Lower lobe of right lung (tissue), 2 donors: ENCODE measurements around the gene HFE. TPM values are rescaled to one million over a fixed set of nuclear protein-coding genes. Genes with fewer than 3 reads are reported as not detected.

Experiments
- ATAC-seq, 2 donors: fragments of 200-7000 bp; cut with Tn5 transposase; one replicate each; pipeline ENCODE4 v1.9.1; 2020 to 2022; ENCODE audit warnings: mild to moderate bottlenecking in 2 of 2, moderate library complexity in 2 of 2
- DNase-seq: peaks from one replicate; pipeline ENCODE4 v3.0.0-alpha.2; 2020
- H3K27ac ChIP-seq: fragments of 200-600 bp; one replicate; pipeline ENCODE4 v1.8.0; 2022
- H3K27me3 ChIP-seq: fragments of 200-600 bp; one replicate; pipeline ENCODE4 v1.8.0; 2022; ENCODE audit warnings: low read depth
- H3K36me3 ChIP-seq: fragments of 200-600 bp; one replicate; pipeline ENCODE4 v1.8.0; 2022; ENCODE audit warnings: mild to moderate bottlenecking
- H3K4me1 ChIP-seq: fragments of 200-600 bp; one replicate; pipeline ENCODE4 v1.8.0; 2022
- H3K4me3 ChIP-seq: fragments of 200-600 bp; one replicate; pipeline ENCODE4 v1.8.0; 2022; ENCODE audit warnings: mild to moderate bottlenecking
- H3K9me3 ChIP-seq: fragments of 200-600 bp; one replicate; pipeline ENCODE4 v1.8.0; 2022
- intact Hi-C: fragments of 100-400 bp; cut with DNase I; formaldehyde crosslinking; loops from one replicate; pipeline ENCODE4 v1.11.0; 2022
- total RNA-seq: library from RNA; stranded (reverse); fragmentation: NEBNext Ultra II Directional; extraction: Animal tissue kit (Norgen Biotek cat#: 25700); gene quantifications from one replicate; pipeline ENCODE4 v1.2.1, GENCODE V29; 2021
- TF ChIP-seq, protein P1 (sequence below): fragments of 200-600 bp; IDR thresholded peaks from one replicate; pipeline ENCODE4 v1.8.0; 2022; ENCODE audit warnings: antibody characterized with exemption, mild to moderate bottlenecking
- donor health status: DM: no; HTN: yes; CAD: no; lungs with severe emphysema.

Gene HFE
- total RNA-seq, 1 donor from 2014 or later = 12.4 TPM

DNA sequence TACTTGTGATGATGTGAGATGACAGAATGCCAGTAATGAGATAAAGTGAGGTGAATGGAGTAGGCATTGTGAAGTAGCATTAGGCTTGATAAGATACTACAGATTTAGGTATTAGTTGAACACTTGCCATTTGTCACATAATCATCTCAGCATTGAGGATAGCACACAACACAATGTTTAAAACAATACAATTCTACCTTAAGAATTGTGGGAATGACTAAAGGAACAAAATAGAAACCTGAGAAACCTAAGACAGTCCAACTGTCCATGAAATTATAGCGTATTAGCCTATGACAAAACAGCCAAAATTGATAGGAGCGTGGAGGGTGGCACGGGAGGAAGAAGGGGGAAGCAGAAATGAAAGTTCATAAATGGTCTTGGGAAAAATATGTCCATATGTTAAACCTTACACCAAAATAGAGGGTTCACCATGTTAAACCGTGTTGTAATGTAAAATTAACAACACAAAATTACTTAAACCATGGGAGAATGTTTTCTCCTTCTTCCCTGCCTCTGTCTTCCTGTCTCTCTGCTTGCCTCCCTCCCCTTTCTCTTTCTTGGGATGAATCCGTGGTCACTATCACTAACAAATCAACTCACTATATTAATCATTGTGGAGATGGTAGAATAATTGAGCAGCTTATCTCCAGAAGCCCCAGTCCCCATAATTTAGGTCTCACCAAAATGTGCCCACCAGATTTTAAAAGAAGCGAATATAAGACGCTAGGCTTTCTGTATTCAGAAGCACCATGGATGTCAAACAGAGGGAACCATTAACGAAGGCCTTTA is 33.0 kb upstream of the HFE start:
- Histone ChIP-seq H3K27ac (peak overlapping the region; percentile 93), H3K9me3 (no peaks in the 10 kb centered on the region), H3K4me3 (peak overlapping the region; percentile 59), H3K27me3 (no peaks in the 10 kb centered on the region), H3K36me3 (no peaks in the 10 kb centered on the region), H3K4me1 (peaks cover 8% of the 10 kb centered on the region)
- intact Hi-C loops = no loop called here
- DNase-seq (no peak), ATAC-seq (no peak)
- TF ChIP-seq, protein P1, sequence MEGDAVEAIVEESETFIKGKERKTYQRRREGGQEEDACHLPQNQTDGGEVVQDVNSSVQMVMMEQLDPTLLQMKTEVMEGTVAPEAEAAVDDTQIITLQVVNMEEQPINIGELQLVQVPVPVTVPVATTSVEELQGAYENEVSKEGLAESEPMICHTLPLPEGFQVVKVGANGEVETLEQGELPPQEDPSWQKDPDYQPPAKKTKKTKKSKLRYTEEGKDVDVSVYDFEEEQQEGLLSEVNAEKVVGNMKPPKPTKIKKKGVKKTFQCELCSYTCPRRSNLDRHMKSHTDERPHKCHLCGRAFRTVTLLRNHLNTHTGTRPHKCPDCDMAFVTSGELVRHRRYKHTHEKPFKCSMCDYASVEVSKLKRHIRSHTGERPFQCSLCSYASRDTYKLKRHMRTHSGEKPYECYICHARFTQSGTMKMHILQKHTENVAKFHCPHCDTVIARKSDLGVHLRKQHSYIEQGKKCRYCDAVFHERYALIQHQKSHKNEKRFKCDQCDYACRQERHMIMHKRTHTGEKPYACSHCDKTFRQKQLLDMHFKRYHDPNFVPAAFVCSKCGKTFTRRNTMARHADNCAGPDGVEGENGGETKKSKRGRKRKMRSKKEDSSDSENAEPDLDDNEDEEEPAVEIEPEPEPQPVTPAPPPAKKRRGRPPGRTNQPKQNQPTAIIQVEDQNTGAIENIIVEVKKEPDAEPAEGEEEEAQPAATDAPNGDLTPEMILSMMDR = no peak

DNA sequence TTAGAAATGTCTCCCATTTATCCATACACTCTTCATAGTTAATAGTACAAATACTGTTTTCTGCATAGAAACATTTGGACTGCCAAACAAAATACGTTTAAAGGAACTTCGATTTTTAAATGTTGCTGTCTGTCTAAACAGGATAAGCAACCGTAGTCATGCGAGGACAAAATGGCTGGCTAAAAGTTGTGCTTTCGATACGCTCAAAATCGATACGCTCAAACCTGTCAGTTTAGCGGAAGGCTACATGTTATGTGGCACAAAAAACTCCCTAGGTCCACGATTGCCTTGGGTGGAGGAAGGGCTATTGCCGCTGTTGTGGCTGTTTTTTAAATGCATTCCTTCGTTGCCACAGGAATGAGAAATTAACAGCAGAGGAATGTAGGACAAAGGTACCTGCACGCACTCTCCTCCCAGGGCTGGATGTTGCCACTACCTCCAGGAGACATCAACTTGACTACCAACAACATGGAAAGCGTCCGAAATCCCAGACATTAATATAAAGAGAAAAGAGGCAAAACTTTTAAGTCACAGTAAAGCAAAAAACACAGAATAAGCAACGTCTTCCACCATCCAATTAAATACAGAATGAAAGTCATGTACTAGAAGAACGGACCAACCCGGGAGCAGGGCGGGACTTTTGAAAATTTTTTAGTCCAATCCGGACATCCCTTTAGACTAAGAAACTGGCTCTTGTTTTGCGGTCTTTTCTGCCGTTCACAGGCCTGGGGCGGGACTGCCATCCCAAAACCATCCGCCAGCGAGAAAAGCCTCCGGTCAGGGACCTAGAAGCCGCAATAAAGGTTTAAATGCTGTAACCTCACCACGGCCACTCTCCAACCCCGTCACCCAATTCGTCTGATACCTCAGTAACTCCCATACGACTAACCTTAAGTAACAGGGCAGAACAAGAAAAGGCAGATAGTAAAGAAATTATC is 32.2 kb upstream of the HFE start:
- Histone ChIP-seq H3K27me3 (no peaks in the 10 kb centered on the region), H3K27ac (peak overlapping the region; percentile 93), H3K4me1 (peaks cover 8% of the 10 kb centered on the region), H3K4me3 (peak overlapping the region; percentile 59), H3K36me3 (no peaks in the 10 kb centered on the region), H3K9me3 (no peaks in the 10 kb centered on the region)
- TF ChIP-seq, protein P1 = no peak
- DNase-seq (peak; percentile 86), ATAC-seq (peak; percentile 88 to 93)
- intact Hi-C loops = no loop called here

GRCh38 chr6:26055719-26056582 is 31.3 kb upstream of the HFE start:
- DNase-seq = peak; percentile 93
- TF ChIP-seq, protein P1 = no peak
- peak overlapping the region; percentile 93 for H3K27ac ChIP-seq
- peak; percentile 95 to 96 for ATAC-seq
- peak overlapping the region; percentile 59 for H3K4me3 ChIP-seq
- no peaks in the 10 kb centered on the region for H3K9me3 ChIP-seq
- H3K4me1 ChIP-seq = peaks cover 8% of the 10 kb centered on the region
- no peaks in the 10 kb centered on the region for H3K27me3 ChIP-seq
- H3K36me3 ChIP-seq = no peaks in the 10 kb centered on the region
- intact Hi-C loops = no loop called here

GRCh38 chr6:26056583-26057350 is 30.5 kb upstream of the HFE start:
- peaks cover 8% of the 10 kb centered on the region for H3K4me1 ChIP-seq
- no peak for DNase-seq
- H3K4me3 ChIP-seq = peak overlapping the region; percentile 59
- no peaks in the 10 kb centered on the region for H3K9me3 ChIP-seq
- ATAC-seq = peak; percentile 36 to 44
- no peaks in the 10 kb centered on the region for H3K27me3 ChIP-seq
- intact Hi-C loops = no loop called here
- peak overlapping the region; percentile 93 for H3K27ac ChIP-seq
- no peaks in the 10 kb centered on the region for H3K36me3 ChIP-seq
- TF ChIP-seq, protein P1 = no peak
